ENCODE results near the gene GPR108.

GPR108 gene

DNA sequence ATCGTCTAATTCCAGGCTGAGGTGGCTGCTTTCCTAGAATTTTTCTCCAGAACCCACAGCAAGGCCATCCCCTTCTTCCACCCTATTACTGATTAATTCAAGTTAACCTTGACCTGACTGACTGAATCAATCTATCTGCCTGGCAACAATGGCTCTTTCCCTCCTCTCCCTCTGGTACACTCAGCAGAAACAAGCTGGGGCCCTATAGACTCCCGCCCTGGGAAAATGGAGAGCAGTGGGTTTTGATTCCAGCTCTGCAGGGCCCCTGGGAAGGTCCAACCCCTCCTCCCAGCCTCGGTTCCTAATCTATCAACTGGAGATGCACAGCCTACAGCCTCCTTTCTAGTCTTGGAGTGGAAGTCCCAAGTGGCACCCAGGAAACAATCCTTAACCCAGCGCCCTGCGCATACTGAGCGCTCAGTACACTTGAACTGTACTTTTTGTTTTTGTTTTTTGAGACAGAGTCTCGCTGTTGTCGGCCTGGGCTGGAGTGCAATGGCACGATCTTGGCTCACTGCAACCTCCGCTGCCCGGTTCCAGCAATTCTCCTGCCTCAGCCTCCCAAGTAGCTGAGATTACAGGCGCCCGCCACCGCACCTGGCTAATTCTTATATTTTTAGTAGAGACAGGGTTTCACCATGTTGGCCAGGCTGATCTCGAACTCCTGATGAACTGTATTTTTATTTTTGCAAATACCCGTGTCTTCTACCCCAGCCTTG is 11.7 kb downstream of the GPR108 start:
- Histone ChIP-seq H3K9me3 (ENCODE audit: control insufficient read depth, insufficient read depth, low read depth, low read length) (no peaks in the 10 kb centered on the region), H3K36me3 (ENCODE audit: control insufficient read depth in 2 of 2, insufficient read depth in 1 of 2, low read length in 2 of 2) (no peaks in the 10 kb centered on the region; a peak in 1 of 3 replicates), H3K27ac (ENCODE audit: extremely low read depth, low read depth, low read length) (no peak overlapping the region), H3K4me3 (ENCODE audit: low read depth, low read length) (no peak overlapping the region), H3K4me1 (ENCODE audit: control insufficient read depth, insufficient read depth, low read length) (no peaks in the 10 kb centered on the region)
- CTCF ChIA-PET, result interaction anchor here (1.1 to 1.7 kb wide), 2 partner anchors 11 to 138 kb away, joined by 3 to 6 read pairs; no protein-coding TSS in a partner anchor
- POLR2A ChIA-PET, result no interaction called here
- TF ChIP-seq ZNF624 (tag by site-specific recombination; IDR thresholded peaks at IDR 0.05) (no peak), YY2 (tag by site-specific recombination; IDR thresholded peaks at IDR 0.05) (no peak), ZFP37 (tag by site-specific recombination; IDR thresholded peaks at IDR 0.05) (no peak), ZFHX2 (tag by site-specific recombination; conservative IDR thresholded peaks at IDR 0.05) (no peak), ZNF2 (tag by site-specific recombination; IDR thresholded peaks at IDR 0.05) (no peak), SP3 (tag by site-specific recombination; IDR thresholded peaks at IDR 0.05) (no peak), ZBTB20 (tag by site-specific recombination; IDR thresholded peaks at IDR 0.05) (no peak), ZNF610 (tag by site-specific recombination; IDR thresholded peaks at IDR 0.05; ENCODE audit: borderline replicate concordance) (no peak), ZNF791 (tag by site-specific recombination; IDR thresholded peaks at IDR 0.05) (no peak), REPIN1 (tag by site-specific recombination; IDR thresholded peaks at IDR 0.05; ENCODE audit: low read depth) (no peak), ZNF280C (tag by site-specific recombination; IDR thresholded peaks at IDR 0.05) (no peak), RBAK (tag by site-specific recombination; IDR thresholded peaks at IDR 0.05) (no peak)
- TF ChIP-seq, protein P1, sequence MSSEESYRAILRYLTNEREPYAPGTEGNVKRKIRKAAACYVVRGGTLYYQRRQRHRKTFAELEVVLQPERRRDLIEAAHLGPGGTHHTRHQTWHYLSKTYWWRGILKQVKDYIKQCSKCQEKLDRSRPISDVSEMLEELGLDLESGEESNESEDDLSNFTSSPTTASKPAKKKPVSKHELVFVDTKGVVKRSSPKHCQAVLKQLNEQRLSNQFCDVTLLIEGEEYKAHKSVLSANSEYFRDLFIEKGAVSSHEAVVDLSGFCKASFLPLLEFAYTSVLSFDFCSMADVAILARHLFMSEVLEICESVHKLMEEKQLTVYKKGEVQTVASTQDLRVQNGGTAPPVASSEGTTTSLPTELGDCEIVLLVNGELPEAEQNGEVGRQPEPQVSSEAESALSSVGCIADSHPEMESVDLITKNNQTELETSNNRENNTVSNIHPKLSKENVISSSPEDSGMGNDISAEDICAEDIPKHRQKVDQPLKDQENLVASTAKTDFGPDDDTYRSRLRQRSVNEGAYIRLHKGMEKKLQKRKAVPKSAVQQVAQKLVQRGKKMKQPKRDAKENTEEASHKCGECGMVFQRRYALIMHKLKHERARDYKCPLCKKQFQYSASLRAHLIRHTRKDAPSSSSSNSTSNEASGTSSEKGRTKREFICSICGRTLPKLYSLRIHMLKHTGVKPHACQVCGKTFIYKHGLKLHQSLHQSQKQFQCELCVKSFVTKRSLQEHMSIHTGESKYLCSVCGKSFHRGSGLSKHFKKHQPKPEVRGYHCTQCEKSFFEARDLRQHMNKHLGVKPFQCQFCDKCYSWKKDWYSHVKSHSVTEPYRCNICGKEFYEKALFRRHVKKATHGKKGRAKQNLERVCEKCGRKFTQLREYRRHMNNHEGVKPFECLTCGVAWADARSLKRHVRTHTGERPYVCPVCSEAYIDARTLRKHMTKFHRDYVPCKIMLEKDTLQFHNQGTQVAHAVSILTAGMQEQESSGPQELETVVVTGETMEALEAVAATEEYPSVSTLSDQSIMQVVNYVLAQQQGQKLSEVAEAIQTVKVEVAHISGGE (tag by site-specific recombination; conservative IDR thresholded peaks at IDR 0.05; ENCODE audit: low read depth), result no peak

GRCh38 chr19:6724631-6725492 is 12.5 kb downstream of the GPR108 start:
- H3K9me3 ChIP-seq (ENCODE audit: control insufficient read depth, insufficient read depth, low read depth, low read length), result no peaks in the 10 kb centered on the region
- CTCF ChIA-PET, result interaction anchor here (1.1 to 1.7 kb wide), 2 partner anchors 12 to 138 kb away, joined by 3 to 6 read pairs; no protein-coding TSS in a partner anchor
- H3K27ac ChIP-seq (ENCODE audit: extremely low read depth, low read depth, low read length), result no peak overlapping the region
- no peaks in the 10 kb centered on the region for H3K36me3 ChIP-seq (ENCODE audit: control insufficient read depth in 2 of 2, insufficient read depth in 1 of 2, low read length in 2 of 2)
- no peaks in the 10 kb centered on the region for H3K4me1 ChIP-seq (ENCODE audit: control insufficient read depth, insufficient read depth, low read length)
- POLR2A ChIA-PET, result no interaction called here
- no peak overlapping the region for H3K4me3 ChIP-seq (ENCODE audit: low read depth, low read length)
- TF ChIP-seq SCRT2 (tag by site-specific recombination; IDR thresholded peaks at IDR 0.05) (no peak), GLIS2 (tag by site-specific recombination; IDR thresholded peaks at IDR 0.05) (no peak), ZNF292 (tag by site-specific recombination; IDR thresholded peaks at IDR 0.05; ENCODE audit: borderline replicate concordance, low read depth) (no peak), GLI4 (tag by site-specific recombination; IDR thresholded peaks at IDR 0.05) (no peak), ZBTB20 (tag by site-specific recombination; IDR thresholded peaks at IDR 0.05) (no peak), ZNF658 (tag by site-specific recombination; IDR thresholded peaks at IDR 0.05) (no peak), ZNF558 (tag by site-specific recombination; IDR thresholded peaks at IDR 0.05) (no peak), ZNF433 (tag by site-specific recombination; IDR thresholded peaks at IDR 0.05; ENCODE audit: low read depth) (no peak), ZNF777 (tag by site-specific recombination; IDR thresholded peaks at IDR 0.05; ENCODE audit: borderline replicate concordance) (no peak), ZNF664 (tag by site-specific recombination; IDR thresholded peaks at IDR 0.05) (no peak), ZNF48 (tag by site-specific recombination; IDR thresholded peaks at IDR 0.05) (no peak), ZNF501 (tag by site-specific recombination; IDR thresholded peaks at IDR 0.05) (no peak)
- TF ChIP-seq, protein P2, sequence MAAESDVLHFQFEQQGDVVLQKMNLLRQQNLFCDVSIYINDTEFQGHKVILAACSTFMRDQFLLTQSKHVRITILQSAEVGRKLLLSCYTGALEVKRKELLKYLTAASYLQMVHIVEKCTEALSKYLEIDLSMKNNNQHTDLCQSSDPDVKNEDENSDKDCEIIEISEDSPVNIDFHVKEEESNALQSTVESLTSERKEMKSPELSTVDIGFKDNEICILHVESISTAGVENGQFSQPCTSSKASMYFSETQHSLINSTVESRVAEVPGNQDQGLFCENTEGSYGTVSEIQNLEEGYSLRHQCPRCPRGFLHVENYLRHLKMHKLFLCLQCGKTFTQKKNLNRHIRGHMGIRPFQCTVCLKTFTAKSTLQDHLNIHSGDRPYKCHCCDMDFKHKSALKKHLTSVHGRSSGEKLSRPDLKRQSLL (tag by site-specific recombination; IDR thresholded peaks at IDR 0.05), result no peak
- TF ChIP-seq, protein P3, sequence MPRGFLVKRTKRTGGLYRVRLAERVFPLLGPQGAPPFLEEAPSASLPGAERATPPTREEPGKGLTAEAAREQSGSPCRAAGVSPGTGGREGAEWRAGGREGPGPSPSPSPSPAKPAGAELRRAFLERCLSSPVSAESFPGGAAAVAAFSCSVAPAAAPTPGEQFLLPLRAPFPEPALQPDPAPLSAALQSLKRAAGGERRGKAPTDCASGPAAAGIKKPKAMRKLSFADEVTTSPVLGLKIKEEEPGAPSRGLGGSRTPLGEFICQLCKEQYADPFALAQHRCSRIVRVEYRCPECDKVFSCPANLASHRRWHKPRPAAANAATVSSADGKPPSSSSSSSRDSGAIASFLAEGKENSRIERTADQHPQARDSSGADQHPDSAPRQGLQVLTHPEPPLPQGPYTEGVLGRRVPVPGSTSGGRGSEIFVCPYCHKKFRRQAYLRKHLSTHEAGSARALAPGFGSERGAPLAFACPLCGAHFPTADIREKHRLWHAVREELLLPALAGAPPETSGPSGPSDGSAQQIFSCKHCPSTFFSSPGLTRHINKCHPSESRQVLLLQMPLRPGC (tag by site-specific recombination; IDR thresholded peaks at IDR 0.05), result no peak

Measured in HEK293 (cell line).